Activated CD4-positive, alpha-beta T cell treated with anti-CD3 and anti-CD28 coated beads for 4 hours (primary cell): Measurements from ENCODE around the gene SPRED2.

Experiments
- DNase-seq, 2 donors: peaks; one replicate each; pipeline ENCODE4 v3.0.0-alpha.2; 2020

SPRED2 gene, protein sequence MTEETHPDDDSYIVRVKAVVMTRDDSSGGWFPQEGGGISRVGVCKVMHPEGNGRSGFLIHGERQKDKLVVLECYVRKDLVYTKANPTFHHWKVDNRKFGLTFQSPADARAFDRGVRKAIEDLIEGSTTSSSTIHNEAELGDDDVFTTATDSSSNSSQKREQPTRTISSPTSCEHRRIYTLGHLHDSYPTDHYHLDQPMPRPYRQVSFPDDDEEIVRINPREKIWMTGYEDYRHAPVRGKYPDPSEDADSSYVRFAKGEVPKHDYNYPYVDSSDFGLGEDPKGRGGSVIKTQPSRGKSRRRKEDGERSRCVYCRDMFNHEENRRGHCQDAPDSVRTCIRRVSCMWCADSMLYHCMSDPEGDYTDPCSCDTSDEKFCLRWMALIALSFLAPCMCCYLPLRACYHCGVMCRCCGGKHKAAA

DNA sequence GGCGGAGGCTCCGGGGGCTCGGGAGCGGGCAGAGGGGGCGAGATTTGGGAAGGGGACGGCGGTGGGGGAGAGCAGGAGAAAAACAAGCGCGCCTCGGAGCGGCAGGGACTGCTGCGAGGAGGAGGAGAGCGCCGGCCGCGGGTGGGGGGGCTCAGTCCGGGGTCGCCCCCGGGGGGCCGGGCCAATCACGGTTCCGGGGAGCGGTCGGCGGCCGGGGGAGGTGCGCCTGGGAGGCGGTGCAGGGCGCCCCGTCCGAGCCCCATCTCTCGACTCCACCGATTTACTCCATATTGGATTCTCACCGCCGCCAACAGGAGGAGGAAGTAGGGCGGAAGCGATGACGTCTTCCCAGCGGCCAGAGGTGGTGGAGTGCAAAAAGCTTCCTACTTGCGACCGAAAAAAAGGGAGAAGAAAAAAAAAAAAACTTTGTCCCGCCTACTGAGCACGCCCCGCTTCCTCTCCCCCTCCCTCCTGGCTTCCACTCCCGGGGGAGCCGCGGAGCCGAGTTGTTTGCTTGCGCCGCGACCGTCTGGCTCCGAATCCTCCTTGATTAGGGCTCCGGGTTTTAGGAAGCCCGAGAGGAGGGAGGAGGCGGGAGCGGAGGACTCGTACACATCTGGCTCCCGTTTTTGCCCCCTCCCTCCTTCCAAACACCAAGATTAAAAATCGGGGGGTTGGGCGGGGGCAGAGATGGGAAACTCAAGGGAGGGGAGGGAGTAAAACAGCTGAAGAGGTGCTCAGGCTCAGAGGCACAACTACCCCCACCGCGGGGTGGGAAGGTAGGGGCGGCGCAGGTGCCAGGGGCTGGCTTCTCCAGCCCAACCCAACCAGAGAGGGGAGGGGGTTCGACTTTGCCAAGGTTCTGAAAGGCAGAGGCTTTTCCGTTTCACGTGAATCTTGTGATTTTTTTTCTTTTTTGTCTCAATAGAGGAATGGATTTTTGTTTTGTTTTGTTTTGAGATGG, at the start of gene SPRED2:
Gene SPRED2 (minus strand): TSS at position 373 of the 964 bp plus-strand sequence. CDS start 612 bp downstream, outside the sequence.
- DNase-seq, result peak; percentile 53 to 58

DNA sequence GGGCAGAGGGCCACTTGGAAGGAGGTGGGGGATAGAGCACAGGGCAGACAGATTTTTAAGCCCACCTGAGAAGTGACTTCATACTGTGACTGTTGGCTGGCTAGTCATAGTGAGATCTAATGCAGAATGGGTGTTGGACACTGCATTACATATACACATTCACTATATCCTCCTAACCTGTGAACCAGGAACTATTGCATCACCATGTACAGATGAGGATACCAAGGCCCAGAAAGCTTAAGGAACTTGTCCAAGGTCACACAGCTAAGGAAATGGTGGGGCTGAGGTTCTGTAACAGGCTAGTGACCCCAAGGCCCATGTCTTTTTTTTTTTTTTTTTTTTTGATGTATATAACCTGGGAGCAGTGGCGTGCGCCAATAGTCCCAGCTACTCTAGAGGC, 49.6 kb upstream of the SPRED2 start:
- no peak for DNase-seq

GRCh38 chr2:65479524-65479923, 47.1 kb upstream of the SPRED2 start:
- DNase-seq, result no peak

GRCh38 chr2:65478498-65479135, 46.2 kb upstream of the SPRED2 start:
- no peak for DNase-seq

GRCh38 chr2:65477590-65477989, 45.2 kb upstream of the SPRED2 start:
- no peak for DNase-seq

- DNase-seq, result no peak
Measured at GRCh38 chr2:65476778-65477177, 44.4 kb upstream of the SPRED2 start.

- DNase-seq, result no peak
Measured at GRCh38 chr2:65475000-65475399, 42.6 kb upstream of the SPRED2 start.

DNA sequence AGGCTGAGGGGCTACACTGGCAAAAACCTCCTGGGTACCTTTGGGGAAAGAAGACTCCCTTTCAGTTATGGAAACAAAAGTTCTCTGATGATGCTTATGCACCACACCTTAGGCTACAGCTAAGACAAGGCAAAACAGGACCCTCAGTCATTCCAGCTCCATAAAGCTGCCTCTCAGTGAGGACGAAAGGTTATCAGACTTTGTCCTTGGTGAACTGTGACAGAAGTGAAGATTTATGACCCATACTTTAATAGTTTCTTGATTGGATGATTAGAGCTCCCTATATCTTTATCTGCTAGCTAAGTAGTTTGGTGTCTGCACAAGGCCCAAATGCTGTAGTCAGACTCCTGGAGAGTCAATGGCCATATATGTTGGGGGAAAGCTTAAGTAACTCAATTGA, 40.6 kb upstream of the SPRED2 start:
- no peak for DNase-seq

DNA sequence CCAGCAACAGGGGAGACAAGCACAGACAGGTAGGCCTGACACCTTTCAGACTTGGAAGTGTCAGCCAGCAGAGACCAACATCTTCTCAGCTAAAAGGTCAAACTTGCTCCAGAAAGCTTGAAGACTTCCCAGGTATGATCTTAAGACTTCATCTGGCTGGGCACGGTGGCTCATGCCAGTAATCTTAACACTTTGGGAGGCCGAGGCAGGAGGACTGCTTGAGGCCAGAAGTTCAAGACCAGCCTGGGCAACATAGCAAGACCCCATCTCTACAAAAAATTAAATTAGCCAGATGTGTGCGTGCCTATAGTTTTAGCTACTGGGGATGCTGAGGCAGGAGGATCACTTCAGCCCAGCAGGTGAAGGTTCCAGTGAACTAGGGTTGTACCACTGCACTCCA, 39.0 kb upstream of the SPRED2 start:
- no peak for DNase-seq

DNA sequence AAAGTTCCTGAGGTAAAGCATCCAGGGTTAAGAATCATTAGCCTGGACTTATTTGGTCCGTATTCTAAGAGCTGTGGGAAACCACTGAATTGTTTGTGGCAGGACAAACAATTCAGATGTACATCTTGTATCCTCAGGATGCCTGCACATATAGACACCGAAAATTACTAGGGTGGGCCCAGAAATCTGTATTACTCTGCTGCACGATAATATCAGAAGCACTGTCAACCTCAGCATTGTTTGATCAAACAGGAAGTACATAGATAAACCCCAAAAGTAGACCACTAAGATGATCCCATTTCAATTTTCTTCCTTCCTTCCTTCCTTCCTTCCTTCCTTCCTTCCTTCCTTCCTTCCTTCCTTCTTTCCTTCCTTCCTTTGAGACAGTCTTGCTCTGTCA, 34.2 kb upstream of the SPRED2 start:
- DNase-seq, result no peak

DNA sequence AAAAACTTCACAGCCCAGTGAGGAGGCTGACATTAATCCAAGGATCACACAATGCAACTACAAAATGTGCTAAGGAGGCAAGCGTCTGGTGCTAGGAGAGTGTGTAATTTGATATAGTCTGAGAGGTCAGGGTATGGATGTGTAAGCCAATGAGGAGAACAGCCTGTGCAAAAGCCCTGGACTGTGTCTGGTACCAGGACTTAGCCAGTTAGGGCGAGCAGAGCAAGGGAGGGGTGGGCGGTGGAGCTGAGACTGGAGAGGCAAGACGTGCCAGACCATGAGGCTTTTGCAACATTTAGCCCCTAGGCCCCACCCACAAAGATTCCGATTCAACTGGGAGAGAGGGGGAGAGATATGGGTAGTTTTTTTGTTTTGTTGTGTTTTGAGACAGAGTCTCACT, 33.5 kb upstream of the SPRED2 start:
- DNase-seq, result no peak

- DNase-seq, result no peak
Measured at GRCh38 chr2:65465124-65465523, 32.7 kb upstream of the SPRED2 start.

GRCh38 chr2:65464604-65465003, 32.2 kb upstream of the SPRED2 start:
- DNase-seq, result no peak

DNA sequence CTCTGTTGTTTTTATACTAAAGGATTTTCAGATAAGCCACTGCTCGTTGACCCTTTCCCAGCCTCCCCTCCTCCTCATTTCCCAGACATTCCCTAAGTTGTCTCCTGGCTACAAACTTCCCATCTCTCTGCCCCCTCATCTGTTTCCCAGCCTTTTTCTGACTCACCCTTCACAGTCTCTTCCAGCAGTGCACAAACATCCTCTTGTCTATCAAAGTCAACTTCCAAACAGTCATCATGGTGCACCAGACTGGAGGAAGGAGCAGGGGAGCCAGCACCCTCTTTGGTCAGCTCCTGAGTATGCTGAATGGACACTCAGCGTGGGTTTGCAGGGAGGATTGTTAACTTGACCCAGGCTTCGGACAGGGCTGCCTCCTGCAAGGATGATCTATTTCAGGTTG, 26.6 kb upstream of the SPRED2 start:
- DNase-seq, result no peak

GRCh38 chr2:65456886-65457285, 24.5 kb upstream of the SPRED2 start:
- DNase-seq, result no peak

DNA sequence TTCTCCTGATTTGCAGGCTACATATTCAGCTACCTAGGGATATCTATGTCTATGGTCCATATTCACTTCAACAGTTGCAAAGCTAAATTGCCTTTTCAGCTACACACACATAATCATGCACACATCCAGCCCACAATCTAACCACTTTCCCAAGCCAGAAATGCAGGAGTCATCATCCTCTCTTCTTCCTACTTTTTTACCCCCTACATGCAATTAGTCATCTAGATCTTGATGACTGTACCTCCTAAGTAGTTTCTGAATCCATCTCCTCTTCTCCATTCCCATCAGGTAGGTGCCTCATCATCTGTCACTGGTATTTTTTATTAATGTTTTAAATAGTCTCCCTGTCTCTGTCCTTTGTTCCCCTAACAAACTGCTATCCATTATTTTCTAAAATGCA, 23.7 kb upstream of the SPRED2 start:
- no peak for DNase-seq

DNA sequence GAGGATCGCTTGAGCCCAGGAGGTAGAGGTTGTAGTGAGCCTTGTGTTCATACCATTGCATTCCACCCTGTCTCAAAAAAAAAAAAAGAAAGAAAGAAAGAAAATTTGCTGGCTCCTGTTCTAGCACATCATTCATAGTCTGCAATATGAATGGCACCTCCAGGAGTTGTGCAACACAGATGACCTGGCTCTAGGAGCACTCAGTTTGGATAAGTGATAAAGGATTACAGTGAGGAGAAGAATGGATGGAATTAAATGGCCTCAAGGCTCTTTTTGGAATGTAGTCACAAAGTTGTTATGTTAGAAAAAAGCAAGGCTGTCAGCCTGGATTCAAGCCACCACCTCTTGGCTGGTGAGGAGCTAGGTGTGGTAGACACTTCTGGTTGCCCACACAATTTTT, 21.5 kb upstream of the SPRED2 start:
- DNase-seq, result no peak

GRCh38 chr2:65452150-65452895, 19.9 kb upstream of the SPRED2 start:
- DNase-seq, result no peak

DNA sequence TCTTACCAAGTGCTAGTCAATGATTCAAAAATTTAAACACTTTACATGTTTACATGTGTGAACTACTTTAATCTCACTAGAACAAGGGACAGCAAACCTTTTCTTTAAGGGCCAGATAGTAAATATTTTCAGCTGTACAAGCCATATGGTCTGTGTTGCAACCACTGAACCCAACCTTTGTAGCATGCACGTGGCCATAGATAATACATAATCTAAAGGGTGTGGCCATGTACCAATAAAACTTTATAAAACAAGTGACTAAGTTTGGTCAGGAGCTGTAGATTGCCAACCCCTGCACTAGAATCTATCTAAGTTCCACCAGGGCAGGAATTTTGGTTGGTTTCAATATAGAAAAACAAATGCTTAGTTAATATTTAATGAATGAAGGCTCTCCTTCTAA, 18.4 kb upstream of the SPRED2 start:
- no peak for DNase-seq

DNA sequence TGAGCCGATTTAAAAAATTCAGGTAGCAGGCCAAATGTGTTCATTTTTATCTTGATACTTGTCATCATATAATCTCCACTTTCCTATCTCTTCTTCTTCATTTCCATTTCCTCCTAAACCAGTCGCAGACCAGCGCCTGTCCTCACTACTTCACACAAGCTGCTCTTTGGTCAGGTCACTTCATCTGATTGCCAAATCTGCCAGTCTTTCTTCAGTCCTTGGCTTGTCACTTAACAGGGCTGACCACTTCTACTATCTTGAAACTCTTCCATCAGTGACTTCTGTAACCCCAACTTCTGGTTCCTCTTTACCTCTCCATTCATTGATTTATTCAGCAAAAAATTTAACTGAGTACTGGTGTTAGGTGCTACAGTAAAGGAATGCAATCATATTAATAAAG, 18.0 kb upstream of the SPRED2 start:
- no peak for DNase-seq

DNA sequence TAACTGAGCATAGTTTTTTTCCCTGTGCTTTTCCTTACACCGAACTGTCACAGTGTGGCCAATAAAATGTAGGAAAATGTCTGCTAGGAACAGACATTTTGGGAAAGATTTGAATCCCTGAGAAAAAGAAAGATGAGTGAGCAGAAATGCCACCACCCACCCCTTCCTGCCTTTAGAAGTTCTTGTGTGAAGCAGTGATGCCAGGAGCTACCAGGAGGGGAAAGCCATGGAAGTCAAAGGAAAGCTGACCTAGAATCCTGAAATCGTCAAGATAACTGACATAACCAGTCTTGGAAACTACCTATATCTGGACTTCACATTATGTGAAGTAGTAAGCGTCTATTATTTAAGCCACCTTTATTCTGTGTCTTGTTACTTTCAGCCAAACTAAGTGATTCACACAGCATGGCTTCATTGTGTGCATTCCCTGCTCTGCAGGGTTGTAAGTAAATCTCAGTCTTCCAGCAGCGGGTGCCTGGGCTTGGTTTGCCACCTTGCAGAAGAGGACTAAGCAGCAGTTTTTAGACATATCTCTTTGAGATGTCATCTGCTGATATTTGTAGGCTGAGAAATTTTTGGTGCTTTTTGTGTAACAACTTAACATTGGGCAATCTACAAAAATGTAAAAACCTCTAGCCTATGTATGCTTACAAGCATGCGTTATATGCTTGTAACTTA, 11.2 kb upstream of the SPRED2 start:
- no peak for DNase-seq

- no peak for DNase-seq
Measured at GRCh38 chr2:65442420-65443020, 10.1 kb upstream of the SPRED2 start.
